Endodermal cell (in vitro differentiated cells): ENCODE results near the gene MIP. TPM values are rescaled to one million over a fixed set of nuclear protein-coding genes. Genes with fewer than 3 reads are reported as not detected.

Source experiments
- DNase-seq: peaks from one replicate; pipeline ENCODE4 v3.0.0-alpha.2; 2017
- H3K27ac ChIP-seq: 2 replicates; pipeline ENCODE4 v1.5.1; 2013; ENCODE audit warnings: mild to moderate bottlenecking, low read depth, low read length, moderate library complexity
- H3K27me3 ChIP-seq: 2 replicates; pipeline ENCODE4 v1.6.1; 2013; ENCODE audit warnings: mild to moderate bottlenecking, low read length, moderate library complexity; ENCODE audit not compliant: insufficient read depth, control insufficient read depth, poor library complexity, severe bottlenecking
- H3K36me3 ChIP-seq: 2 replicates; pipeline ENCODE4 v1.7.0; 2013; ENCODE audit warnings: mild to moderate bottlenecking, low read length, moderate library complexity; ENCODE audit not compliant: control insufficient read depth, insufficient read depth
- H3K4me1 ChIP-seq: one replicate; pipeline ENCODE4 v1.7.0; 2013; ENCODE audit warnings: low read length; ENCODE audit not compliant: control insufficient read depth, insufficient read depth
- H3K4me3 ChIP-seq: 2 replicates; pipeline ENCODE4 v1.5.1; 2013; ENCODE audit warnings: mild to moderate bottlenecking, low read length, moderate library complexity
- H3K9ac ChIP-seq: 2 replicates; pipeline ENCODE4 v1.6.1; 2013; ENCODE audit warnings: mild to moderate bottlenecking, low read length, moderate library complexity; ENCODE audit not compliant: poor library complexity, severe bottlenecking; ENCODE audit errors: extremely low read depth
- H3K9me3 ChIP-seq: 2 replicates; pipeline ENCODE4 v1.6.1; 2013; ENCODE audit warnings: mild to moderate bottlenecking, low read length, moderate library complexity; ENCODE audit not compliant: control insufficient read depth
- H3K27ac Mint-ChIP-seq: 2 replicates; pipeline ENCODE4 v1.8.0; 2020; ENCODE audit warnings: mixed read lengths
- H3K27me3 Mint-ChIP-seq: 2 replicates; pipeline ENCODE4 v1.8.0; 2021; ENCODE audit warnings: mild to moderate bottlenecking, mixed read lengths; ENCODE audit not compliant: insufficient read depth
- H3K36me3 Mint-ChIP-seq: 2 replicates; pipeline ENCODE4 v1.8.0; 2020; ENCODE audit warnings: low read depth, mixed read lengths
- H3K4me1 Mint-ChIP-seq: 2 replicates; pipeline ENCODE4 v1.8.0; 2020; ENCODE audit warnings: mixed read lengths
- H3K4me3 Mint-ChIP-seq: 2 replicates; pipeline ENCODE4 v1.8.0; 2020; ENCODE audit warnings: mild to moderate bottlenecking, moderate library complexity, mixed read lengths
- H3K9me3 Mint-ChIP-seq: 2 replicates; pipeline ENCODE4 v1.8.0; 2020; ENCODE audit warnings: mild to moderate bottlenecking, mixed read lengths
- WGBS, 2 experiments: methylation state at CpG; one replicate each; pipeline versions ENCODE4 v1.1.5 to v1.1.7; 2013; ENCODE audit warnings: missing lambda C conversion rate in 2 of 2, mixed read lengths in 1 of 2; ENCODE audit not compliant: insufficient coverage in 1 of 2, insufficient read length in 1 of 2; 5-methylcytosine and 5-hydroxymethylcytosine counted together
- total RNA-seq, 2 donors: library from RNA; stranded (reverse); fragmentation: NEBNext Ultra II Directional in 1 of 2; extraction: Animal tissue kit (Norgen Biotek cat#: 25700) in 1 of 2; gene quantifications; 2 replicates in 1 of 2; 3 replicates in 1 of 2; pipeline ENCODE4 v1.2.1, GENCODE V29; 2021
- TF ChIP-seq, protein P1 (sequence below): fragments of 200-600 bp; sonication (generic); conservative IDR thresholded peaks from 2 replicates; pipeline ENCODE4 v1.5.0; 2021; ENCODE audit warnings: antibody characterized with exemption, mild to moderate bottlenecking

Gene MIP
- total RNA-seq, 2 donors from 2014 or later: not detected

- Mint-ChIP-seq H3K9me3 (no peaks in the 10 kb centered on the region), H3K4me1 (no peaks in the 10 kb centered on the region), H3K27me3 (no peaks in the 10 kb centered on the region), H3K27ac (no peak overlapping the region), H3K36me3 (peaks cover 74% of the 10 kb centered on the region), H3K4me3 (no peak overlapping the region)
- Histone ChIP-seq H3K36me3 (peaks cover 69% of the 10 kb centered on the region), H3K9me3 (no peaks in the 10 kb centered on the region), H3K27ac (no peak overlapping the region), H3K4me1 (no peaks in the 10 kb centered on the region), H3K9ac (no peak overlapping the region), H3K27me3 (no peaks in the 10 kb centered on the region), H3K4me3 (no peak overlapping the region)
- TF ChIP-seq, protein P1, sequence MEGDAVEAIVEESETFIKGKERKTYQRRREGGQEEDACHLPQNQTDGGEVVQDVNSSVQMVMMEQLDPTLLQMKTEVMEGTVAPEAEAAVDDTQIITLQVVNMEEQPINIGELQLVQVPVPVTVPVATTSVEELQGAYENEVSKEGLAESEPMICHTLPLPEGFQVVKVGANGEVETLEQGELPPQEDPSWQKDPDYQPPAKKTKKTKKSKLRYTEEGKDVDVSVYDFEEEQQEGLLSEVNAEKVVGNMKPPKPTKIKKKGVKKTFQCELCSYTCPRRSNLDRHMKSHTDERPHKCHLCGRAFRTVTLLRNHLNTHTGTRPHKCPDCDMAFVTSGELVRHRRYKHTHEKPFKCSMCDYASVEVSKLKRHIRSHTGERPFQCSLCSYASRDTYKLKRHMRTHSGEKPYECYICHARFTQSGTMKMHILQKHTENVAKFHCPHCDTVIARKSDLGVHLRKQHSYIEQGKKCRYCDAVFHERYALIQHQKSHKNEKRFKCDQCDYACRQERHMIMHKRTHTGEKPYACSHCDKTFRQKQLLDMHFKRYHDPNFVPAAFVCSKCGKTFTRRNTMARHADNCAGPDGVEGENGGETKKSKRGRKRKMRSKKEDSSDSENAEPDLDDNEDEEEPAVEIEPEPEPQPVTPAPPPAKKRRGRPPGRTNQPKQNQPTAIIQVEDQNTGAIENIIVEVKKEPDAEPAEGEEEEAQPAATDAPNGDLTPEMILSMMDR: no peak
- 57 to 67% methylated on average over 3 of the region's 3 CpGs for WGBS, 2 experiments
- no peak for DNase-seq
Observed at GRCh38 chr12:56425940-56426438, 28.5 kb downstream of the MIP start.

GRCh38 chr12:56425193-56425592 lies 29.3 kb downstream of the MIP start:
- Mint-ChIP-seq H3K4me3 (no peak overlapping the region), H3K36me3 (peaks cover 74% of the 10 kb centered on the region), H3K9me3 (no peaks in the 10 kb centered on the region), H3K27me3 (no peaks in the 10 kb centered on the region), H3K27ac (no peak overlapping the region), H3K4me1 (no peaks in the 10 kb centered on the region)
- peaks cover 68% of the 10 kb centered on the region for H3K36me3 ChIP-seq
- H3K27ac ChIP-seq: no peak overlapping the region
- H3K27me3 ChIP-seq: no peaks in the 10 kb centered on the region
- TF ChIP-seq, protein P1: no peak
- H3K4me1 ChIP-seq: no peaks in the 10 kb centered on the region
- WGBS, 2 experiments: 100% methylated on average over 1 of the region's 1 CpG; no CpG with 5 or more reads in 1 of the 2 experiments
- no peak overlapping the region for H3K4me3 ChIP-seq
- no peaks in the 10 kb centered on the region for H3K9me3 ChIP-seq
- no peak overlapping the region for H3K9ac ChIP-seq
- DNase-seq: no peak

DNA sequence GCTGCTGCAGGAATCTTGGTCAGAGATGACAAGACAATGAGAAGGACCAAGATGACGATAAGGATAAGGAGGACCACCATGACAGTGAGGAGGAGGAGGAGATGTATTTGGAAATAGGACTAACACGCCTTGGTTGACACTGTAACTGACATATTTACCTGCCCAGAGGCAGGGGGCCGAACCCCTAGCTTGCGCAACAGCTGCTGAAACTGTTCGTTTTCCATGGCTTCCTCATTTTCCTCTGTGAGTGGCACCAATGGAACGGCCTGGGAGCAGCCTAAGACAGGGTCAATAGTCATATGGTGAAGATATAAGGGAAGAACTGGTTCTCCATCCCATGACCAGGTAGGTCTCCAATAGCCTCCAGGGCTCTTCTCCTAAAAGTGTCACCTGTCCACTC lies 34.0 kb downstream of the MIP start:
- Histone ChIP-seq H3K9ac (no peak overlapping the region), H3K9me3 (no peaks in the 10 kb centered on the region), H3K27me3 (no peaks in the 10 kb centered on the region), H3K27ac (no peak overlapping the region), H3K4me1 (no peaks in the 10 kb centered on the region), H3K4me3 (no peak overlapping the region), H3K36me3 (peaks cover 75% of the 10 kb centered on the region)
- peaks cover 79% of the 10 kb centered on the region for H3K36me3 Mint-ChIP-seq
- no peak overlapping the region for H3K4me3 Mint-ChIP-seq
- H3K9me3 Mint-ChIP-seq: no peaks in the 10 kb centered on the region
- no peak overlapping the region for H3K27ac Mint-ChIP-seq
- H3K4me1 Mint-ChIP-seq: no peaks in the 10 kb centered on the region
- DNase-seq: no peak
- H3K27me3 Mint-ChIP-seq: no peaks in the 10 kb centered on the region
- TF ChIP-seq, protein P1: no peak
- 87 to 94% methylated on average over 3 to 6 of the region's 6 CpGs for WGBS, 2 experiments
